Astrocyte (in vitro differentiated cells and primary cell): Measurements from ENCODE around the gene FCER2. TPM values are rescaled to one million over a fixed set of nuclear protein-coding genes. Genes with fewer than 3 reads are reported as not detected.

Experiments used
- DNase-seq: peaks from one replicate; pipeline ENCODE4 v3.0.0-alpha.2; 2010; ENCODE audit warnings: low read depth
- FAIRE-seq: peaks from 2 replicates; lab custom pipeline; 2011; peaks lifted over from hg19 to GRCh38; lab: Jason Lieb, UNC
- H2AFZ ChIP-seq: 2 replicates; pipeline ENCODE4 v1.6.0; 2012; ENCODE audit warnings: low read depth, low read length, inconsistent platforms
- H3K27ac ChIP-seq: 2 replicates; pipeline ENCODE4 v1.5.1; 2011; ENCODE audit warnings: low read depth, low read length, inconsistent platforms
- H3K27me3 ChIP-seq: 2 replicates; pipeline ENCODE4 v1.6.0; 2011; ENCODE audit warnings: low read length, inconsistent platforms; ENCODE audit not compliant: insufficient read depth
- H3K36me3 ChIP-seq: 2 replicates; pipeline ENCODE4 v1.5.1; 2011; ENCODE audit warnings: low read length, inconsistent platforms; ENCODE audit not compliant: insufficient read depth
- H3K4me1 ChIP-seq: 2 replicates; pipeline ENCODE4 v1.5.1; 2011; ENCODE audit warnings: low read length, inconsistent platforms; ENCODE audit not compliant: insufficient read depth
- H3K4me2 ChIP-seq: 2 replicates; pipeline ENCODE4 v1.6.0; 2012; ENCODE audit warnings: low read length, inconsistent platforms
- H3K4me3 ChIP-seq: 2 replicates; pipeline ENCODE4 v1.5.1; 2011; ENCODE audit warnings: low read depth, mild to moderate bottlenecking, low read length, inconsistent platforms; ENCODE audit not compliant: insufficient read depth
- H3K79me2 ChIP-seq: 2 replicates; pipeline ENCODE4 v1.6.0; 2012; ENCODE audit warnings: mild to moderate bottlenecking, low read length, inconsistent platforms; ENCODE audit not compliant: insufficient read depth
- H3K9ac ChIP-seq: 2 replicates; pipeline ENCODE4 v1.6.0; 2012; ENCODE audit warnings: mild to moderate bottlenecking, low read length, inconsistent platforms
- H3K9me3 ChIP-seq: 2 replicates; pipeline ENCODE4 v1.5.1; 2012; ENCODE audit warnings: low read depth, mild to moderate bottlenecking, low read length, inconsistent platforms; ENCODE audit not compliant: insufficient read depth
- H4K20me1 ChIP-seq: 2 replicates; pipeline ENCODE4 v1.6.0; 2012; ENCODE audit warnings: low read length, inconsistent platforms; ENCODE audit not compliant: insufficient read depth
- H3K27ac Mint-ChIP-seq: one replicate; pipeline ENCODE4 v1.8.0; 2021; ENCODE audit warnings: mild to moderate bottlenecking, mixed read lengths; ENCODE audit not compliant: unreplicated experiment
- H3K27me3 Mint-ChIP-seq: one replicate; pipeline ENCODE4 v1.8.0; 2021; ENCODE audit warnings: low read depth, mixed read lengths; ENCODE audit not compliant: unreplicated experiment
- H3K36me3 Mint-ChIP-seq: one replicate; pipeline ENCODE4 v1.8.0; 2021; ENCODE audit warnings: low read depth, mixed read lengths; ENCODE audit not compliant: unreplicated experiment
- H3K4me1 Mint-ChIP-seq: one replicate; pipeline ENCODE4 v1.8.0; 2021; ENCODE audit warnings: low read depth, mixed read lengths; ENCODE audit not compliant: unreplicated experiment
- H3K4me3 Mint-ChIP-seq: one replicate; pipeline ENCODE4 v1.8.0; 2021; ENCODE audit warnings: mild to moderate bottlenecking, moderate library complexity, mixed read lengths; ENCODE audit not compliant: unreplicated experiment
- H3K9me3 Mint-ChIP-seq: one replicate; pipeline ENCODE4 v1.8.0; 2021; ENCODE audit warnings: mild to moderate bottlenecking, mixed read lengths; ENCODE audit not compliant: unreplicated experiment
- CTCF ChIP-seq: IDR thresholded peaks from 2 replicates; pipeline ENCODE4 v1.5.1; 2011; ENCODE audit warnings: low read depth, mild to moderate bottlenecking, inconsistent platforms, low read length, moderate library complexity; ENCODE audit not compliant: insufficient read depth
- EZH2 ChIP-seq: IDR thresholded peaks from 2 replicates; pipeline ENCODE4 v1.6.1; 2012; ENCODE audit warnings: mild to moderate bottlenecking, low read length, inconsistent platforms; ENCODE audit not compliant: insufficient read depth
- total RNA-seq: library from RNA; stranded (reverse); gene quantifications from 2 replicates; pipeline ENCODE4 v1.2.1, GENCODE V29; 2021

FCER2 gene
- total RNA-seq, 1 donor from 2014 or later: not detected

- H3K36me3 Mint-ChIP-seq: peaks cover 5% of the 10 kb centered on the region
- Histone ChIP-seq H3K4me1 (no peaks in the 10 kb centered on the region), H3K9ac (no peak overlapping the region), H3K9me3 (no peaks in the 10 kb centered on the region), H3K36me3 (no peaks in the 10 kb centered on the region), H3K4me2 (no peak overlapping the region), H3K79me2 (no peaks in the 10 kb centered on the region), H2AFZ (no peak overlapping the region), H3K27ac (no peak overlapping the region), H3K4me3 (no peak overlapping the region), H3K27me3 (no peaks in the 10 kb centered on the region), H4K20me1 (peaks cover 25% of the 10 kb centered on the region)
- DNase-seq (no peak), FAIRE-seq (no peak)
- TF ChIP-seq CTCF: no peak
- no peak for TF ChIP-seq EZH2
- H3K4me1 Mint-ChIP-seq: no peaks in the 10 kb centered on the region
- H3K27ac Mint-ChIP-seq: no peak overlapping the region
- no peaks in the 10 kb centered on the region for H3K27me3 Mint-ChIP-seq
- no peaks in the 10 kb centered on the region for H3K9me3 Mint-ChIP-seq
- no peak overlapping the region for H3K4me3 Mint-ChIP-seq
These were observed 14.8 kb downstream of the FCER2 start for GRCh38 chr19:7687177-7687576.

DNA sequence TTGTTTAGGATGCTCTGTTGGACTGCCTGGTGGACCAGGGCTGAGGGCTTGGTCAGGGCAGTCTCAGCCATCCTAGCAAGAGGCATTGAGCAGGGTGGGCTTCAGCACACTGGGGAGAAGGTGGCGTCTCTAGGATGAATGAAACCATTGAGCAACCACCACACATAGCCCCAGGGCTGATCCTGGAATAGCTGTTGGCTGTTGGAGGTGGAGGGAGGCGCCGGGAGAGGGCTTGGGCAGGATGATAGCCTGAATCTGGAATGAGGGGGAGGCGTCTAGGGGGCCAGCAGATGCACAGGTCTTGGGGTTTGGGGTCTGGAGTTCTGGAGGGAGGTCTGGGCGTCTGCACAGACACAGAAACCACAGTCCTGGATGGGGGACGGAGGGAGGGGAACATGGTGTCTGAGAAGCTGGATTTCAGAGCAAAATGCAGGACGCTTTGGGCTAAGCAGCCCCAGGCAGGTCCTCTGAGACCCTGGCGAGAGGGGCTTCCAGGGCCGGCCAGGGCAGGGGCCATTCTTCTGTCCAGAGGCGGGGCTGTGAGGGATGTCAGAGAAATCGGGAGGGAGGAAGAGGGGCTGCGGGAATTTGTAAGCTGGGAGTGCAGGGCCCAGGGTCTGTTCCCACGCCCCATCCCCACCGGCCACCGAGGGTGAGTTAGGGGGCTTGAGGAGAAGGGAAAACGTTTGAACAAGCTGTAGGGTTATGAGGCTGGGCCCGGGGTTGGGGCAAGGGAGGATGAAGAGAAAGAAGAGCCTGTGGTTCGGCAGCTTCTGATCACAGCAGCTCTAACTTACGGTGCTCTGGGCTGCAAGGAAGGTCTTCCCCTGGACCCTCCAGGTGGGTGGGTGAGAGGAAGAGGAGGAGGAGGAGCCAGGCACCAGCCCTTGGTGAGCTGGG, 16.1 kb downstream of the FCER2 start:
- Histone ChIP-seq H3K9ac (no peak overlapping the region), H3K27me3 (no peaks in the 10 kb centered on the region), H3K27ac (no peak overlapping the region), H2AFZ (no peak overlapping the region), H3K4me2 (no peak overlapping the region), H3K9me3 (no peaks in the 10 kb centered on the region), H4K20me1 (peaks cover 30% of the 10 kb centered on the region), H3K79me2 (peaks cover 12% of the 10 kb centered on the region), H3K4me3 (no peak overlapping the region), H3K4me1 (peaks cover 8% of the 10 kb centered on the region), H3K36me3 (no peaks in the 10 kb centered on the region)
- H3K36me3 Mint-ChIP-seq: peaks cover 6% of the 10 kb centered on the region
- no peaks in the 10 kb centered on the region for H3K4me1 Mint-ChIP-seq
- H3K4me3 Mint-ChIP-seq: no peak overlapping the region
- H3K9me3 Mint-ChIP-seq: no peaks in the 10 kb centered on the region
- no peak for TF ChIP-seq CTCF
- no peak for TF ChIP-seq EZH2
- no peak for FAIRE-seq
- no peak for DNase-seq
- H3K27ac Mint-ChIP-seq: no peak overlapping the region
- no peaks in the 10 kb centered on the region for H3K27me3 Mint-ChIP-seq
